NB4 (cell line): ENCODE data around the gene GZMB.

Experiments used
- MYC ChIP-seq: IDR thresholded peaks from 2 replicates; pipeline ENCODE4 v1.6.1; 2011; ENCODE audit warnings: low read depth, low read length
- POLR2A ChIP-seq: IDR thresholded peaks from 2 replicates; pipeline ENCODE4 v1.6.1; 2011; ENCODE audit warnings: mild to moderate bottlenecking; ENCODE audit not compliant: insufficient read length; ENCODE audit errors: extremely low read depth
- TF ChIP-seq, protein P1 (sequence below): IDR thresholded peaks from one replicate; pipeline ENCODE4 v1.5.1; 2012; ENCODE audit warnings: low read depth, low read length

DNA sequence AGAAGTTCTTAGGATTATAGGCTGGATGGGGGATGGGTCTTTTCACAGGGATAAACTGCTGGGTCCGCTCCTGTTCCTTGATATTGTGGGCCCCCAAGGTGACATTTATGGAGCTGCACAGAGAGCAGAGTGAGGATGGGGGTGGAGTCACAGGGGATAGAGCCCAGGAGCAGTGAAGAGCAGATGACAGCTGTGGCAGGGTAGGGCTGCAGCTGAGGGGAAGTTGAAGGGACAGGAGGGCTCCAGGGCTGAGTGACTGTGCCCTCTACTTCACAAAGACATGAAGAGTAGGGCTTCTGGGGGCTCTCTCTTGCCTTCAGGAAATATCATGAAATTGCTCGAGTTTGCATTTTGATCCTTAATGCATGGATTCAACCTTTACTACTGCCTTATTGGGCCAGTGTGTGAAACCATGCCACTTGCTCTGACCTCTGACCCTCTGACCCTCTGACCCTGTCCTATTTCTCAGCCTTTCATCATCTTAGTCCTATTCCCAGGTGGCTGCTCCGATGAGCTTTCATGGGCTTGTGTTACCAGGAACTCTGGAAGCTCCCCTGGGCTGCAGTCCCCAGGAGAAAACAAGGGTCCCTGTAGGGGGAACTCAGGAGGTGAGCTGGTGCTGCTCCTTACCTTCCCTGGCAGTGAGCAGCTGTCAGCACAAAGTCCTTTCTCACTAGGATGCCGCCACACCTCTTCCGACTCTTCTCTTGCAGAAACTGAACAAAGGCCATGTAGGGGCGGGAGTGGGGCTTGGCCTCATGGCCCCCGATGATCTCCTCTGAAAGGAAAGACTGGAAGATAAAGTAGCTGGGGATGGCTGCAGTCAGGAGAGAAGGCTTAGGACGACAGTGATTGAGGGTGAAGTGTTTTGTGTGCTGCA, 26.1 kb downstream of the GZMB start:
- TF ChIP-seq, protein P1, sequence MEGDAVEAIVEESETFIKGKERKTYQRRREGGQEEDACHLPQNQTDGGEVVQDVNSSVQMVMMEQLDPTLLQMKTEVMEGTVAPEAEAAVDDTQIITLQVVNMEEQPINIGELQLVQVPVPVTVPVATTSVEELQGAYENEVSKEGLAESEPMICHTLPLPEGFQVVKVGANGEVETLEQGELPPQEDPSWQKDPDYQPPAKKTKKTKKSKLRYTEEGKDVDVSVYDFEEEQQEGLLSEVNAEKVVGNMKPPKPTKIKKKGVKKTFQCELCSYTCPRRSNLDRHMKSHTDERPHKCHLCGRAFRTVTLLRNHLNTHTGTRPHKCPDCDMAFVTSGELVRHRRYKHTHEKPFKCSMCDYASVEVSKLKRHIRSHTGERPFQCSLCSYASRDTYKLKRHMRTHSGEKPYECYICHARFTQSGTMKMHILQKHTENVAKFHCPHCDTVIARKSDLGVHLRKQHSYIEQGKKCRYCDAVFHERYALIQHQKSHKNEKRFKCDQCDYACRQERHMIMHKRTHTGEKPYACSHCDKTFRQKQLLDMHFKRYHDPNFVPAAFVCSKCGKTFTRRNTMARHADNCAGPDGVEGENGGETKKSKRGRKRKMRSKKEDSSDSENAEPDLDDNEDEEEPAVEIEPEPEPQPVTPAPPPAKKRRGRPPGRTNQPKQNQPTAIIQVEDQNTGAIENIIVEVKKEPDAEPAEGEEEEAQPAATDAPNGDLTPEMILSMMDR, result no peak
- TF ChIP-seq POLR2A, result no peak
- no peak for TF ChIP-seq MYC
